DMS153 treated with DMSO at 0.1 percent for 48 hours (cell line): ENCODE results near the gene LY6G6D.

Source experiments
- DNase-seq: peaks from one replicate; lab custom pipeline; 2025; ENCODE audit not compliant: unreplicated experiment; lab: John Stamatoyannopoulos, UW

The LY6G6D gene

DNA sequence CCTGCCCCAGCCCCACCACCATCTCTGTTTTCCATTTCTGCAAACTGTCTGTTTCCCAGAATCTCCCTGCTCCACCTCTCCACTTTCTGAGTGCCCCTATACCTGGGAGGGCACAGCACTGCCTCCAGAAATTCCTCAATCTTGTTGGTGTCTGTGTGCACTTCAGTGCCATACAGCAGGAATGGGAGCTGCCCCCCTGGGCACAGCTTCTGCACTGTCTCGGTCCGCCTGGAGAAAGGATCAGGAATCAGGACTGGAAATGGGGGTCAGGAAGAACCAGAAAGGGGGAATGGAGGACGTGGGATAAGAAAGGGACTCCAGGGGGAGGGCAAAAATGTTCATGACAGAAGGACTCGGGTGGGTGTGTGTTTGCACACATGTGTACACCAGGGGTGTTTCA, 18.6 kb downstream of the LY6G6D start:
- DNase-seq: no peak

DNA sequence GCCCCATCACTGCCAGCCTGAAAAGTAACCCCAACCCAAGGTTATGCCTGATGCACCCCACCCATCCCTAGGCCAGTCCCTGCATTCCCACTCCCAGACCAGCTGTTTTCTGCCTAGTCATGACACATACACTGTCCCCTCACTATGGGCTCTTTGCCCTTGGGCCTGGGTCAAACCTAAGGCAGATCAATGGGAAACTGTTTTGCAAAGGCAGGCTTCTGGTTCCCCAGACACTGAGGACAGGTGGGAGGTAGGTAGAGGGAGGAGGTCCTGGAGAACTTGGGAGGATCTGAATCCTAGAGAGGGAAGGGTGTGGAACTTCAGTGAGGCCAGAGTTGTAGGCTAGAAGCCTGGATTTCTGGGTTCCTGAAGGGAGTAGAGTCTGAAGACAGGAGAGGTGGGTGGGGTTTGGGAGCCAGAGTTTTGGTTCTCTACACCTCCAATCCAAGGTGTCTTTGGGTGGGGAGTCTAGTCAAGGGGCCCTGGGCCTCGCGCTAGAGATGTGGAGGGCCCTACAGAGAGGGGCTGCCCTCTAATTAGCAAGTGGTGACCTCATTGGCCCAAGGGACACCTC, 19.2 kb downstream of the LY6G6D start:
- DNase-seq: no peak

DNA sequence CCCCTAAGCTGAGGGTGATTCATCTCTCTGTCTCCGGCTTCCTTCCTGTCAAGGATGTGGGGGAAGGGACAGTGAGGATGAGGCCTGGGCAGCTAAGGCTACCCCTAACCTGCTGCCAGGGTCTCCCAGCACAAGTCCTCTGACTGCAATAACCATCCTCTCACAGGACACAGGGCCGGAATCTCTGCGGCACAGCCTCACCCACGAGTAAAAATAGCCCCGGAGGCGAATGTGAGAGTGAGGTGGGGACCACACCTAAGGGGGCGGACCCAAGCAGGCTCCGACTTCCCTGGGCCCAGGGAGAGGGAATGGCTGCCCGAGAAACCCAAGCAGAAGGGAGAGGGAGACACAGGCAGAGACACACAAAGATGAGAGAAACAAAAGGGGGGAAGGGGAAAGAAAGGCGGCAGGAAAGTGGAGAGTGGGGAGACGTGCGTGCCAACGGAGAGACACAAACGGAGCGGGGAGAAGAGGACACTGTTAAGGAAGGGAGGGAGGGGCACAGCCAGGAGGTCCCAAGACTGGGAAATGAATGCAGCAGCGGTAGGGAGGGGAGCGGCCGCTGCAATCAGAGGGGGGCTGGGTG, 19.8 kb downstream of the LY6G6D start:
- peak; percentile 18 for DNase-seq

DNA sequence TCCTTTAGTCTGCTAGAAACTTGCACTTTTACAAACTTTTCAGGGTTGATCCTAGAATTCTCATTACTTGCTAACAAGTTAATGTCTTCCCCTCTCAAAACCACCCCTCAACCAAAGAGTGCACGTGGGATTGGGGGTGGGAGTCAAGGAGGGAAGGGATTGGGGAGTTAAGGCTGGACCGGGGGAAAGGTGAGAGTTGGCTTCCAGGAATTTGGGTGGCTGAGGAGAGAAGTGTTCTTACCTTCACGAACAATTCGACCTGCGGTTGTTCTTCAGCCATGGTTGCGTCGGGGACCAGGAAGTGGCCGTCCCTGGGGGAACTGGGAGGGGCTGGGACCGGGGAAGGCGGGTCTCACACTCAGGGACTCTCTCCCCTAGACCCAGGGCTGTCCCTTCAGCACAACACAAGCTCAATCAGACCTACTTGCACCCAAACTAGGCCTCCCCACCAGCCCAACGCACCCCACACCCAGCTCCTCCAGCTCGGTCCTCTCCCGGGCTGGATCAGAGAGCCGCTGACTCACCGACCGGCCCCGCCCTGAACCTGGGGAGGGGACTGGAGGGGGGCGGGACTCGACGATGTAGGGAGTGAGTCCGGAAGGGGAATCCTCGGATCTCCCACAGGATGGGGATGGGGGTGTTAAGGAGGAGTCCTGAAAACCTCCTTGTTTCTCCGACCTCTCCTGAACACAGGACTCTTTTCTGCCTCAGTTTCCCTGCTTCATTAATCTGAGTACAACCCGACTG, 21.0 kb downstream of the LY6G6D start, which contains the start of gene CLIC1:
Gene CLIC1 (minus strand): TSS at position 510 of the 747 bp plus-strand sequence. CDS start 230 bp downstream, at position 280.
- peak; percentile 74 for DNase-seq

DNA sequence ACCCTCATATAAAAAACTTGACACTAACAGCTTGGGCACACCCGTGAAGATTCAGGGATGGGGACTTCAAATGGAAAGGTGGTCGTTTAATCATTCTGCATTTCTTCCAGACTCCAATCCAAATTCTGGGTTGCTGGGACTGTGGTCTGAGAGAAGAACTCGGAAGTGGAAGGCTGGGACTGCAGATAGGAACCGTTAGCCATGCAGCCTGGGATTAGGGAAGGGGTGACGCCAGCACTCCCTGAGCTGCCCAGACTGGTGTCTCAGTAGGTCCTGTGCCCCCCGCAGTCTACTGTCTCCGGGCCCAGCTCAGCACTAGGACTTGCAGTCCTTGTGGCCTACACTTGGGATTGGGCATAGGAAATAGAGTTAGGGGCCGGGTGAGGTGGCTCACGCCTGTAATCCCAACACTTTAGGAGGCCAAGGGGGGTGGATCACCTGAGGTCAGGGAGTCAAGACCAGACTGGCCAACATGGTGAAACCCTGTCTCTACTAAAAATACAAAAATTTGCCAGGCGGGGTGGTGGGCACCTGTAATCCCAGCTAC, 21.7 kb downstream of the LY6G6D start:
- DNase-seq: no peak

DNA sequence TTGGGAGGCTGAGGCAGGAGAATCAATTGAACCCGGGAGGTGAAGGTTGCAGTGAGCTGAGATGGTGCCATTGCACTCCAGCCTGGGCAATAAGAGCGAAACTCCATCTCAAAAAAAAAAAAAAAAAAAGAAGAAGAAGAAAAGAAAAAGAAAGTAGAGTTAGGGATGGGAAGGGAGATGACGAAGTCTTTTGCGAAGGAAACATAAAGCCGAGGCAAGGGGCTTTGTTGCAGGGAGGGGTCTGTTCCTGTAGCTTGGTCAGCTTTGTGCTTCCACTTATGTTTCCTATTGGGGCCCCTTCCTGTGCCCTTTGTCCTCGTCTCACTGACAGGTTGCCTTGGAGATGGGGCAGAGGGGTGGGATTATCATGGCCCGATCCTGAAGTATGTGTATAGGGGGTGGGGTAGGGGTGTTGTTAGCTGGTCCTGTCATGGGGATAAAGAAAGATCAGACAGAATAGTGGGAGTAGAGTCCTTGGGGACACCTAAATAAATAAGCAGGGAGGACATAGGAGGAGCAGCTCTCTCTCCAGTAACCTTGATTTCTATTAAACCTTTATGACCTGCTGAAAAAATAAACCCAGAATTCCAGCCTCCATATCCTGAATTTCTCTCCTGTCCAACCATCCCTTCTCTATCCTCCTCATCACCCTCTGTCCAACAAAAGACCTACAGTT, 22.3 kb downstream of the LY6G6D start:
- peak; percentile 80 for DNase-seq

DNA sequence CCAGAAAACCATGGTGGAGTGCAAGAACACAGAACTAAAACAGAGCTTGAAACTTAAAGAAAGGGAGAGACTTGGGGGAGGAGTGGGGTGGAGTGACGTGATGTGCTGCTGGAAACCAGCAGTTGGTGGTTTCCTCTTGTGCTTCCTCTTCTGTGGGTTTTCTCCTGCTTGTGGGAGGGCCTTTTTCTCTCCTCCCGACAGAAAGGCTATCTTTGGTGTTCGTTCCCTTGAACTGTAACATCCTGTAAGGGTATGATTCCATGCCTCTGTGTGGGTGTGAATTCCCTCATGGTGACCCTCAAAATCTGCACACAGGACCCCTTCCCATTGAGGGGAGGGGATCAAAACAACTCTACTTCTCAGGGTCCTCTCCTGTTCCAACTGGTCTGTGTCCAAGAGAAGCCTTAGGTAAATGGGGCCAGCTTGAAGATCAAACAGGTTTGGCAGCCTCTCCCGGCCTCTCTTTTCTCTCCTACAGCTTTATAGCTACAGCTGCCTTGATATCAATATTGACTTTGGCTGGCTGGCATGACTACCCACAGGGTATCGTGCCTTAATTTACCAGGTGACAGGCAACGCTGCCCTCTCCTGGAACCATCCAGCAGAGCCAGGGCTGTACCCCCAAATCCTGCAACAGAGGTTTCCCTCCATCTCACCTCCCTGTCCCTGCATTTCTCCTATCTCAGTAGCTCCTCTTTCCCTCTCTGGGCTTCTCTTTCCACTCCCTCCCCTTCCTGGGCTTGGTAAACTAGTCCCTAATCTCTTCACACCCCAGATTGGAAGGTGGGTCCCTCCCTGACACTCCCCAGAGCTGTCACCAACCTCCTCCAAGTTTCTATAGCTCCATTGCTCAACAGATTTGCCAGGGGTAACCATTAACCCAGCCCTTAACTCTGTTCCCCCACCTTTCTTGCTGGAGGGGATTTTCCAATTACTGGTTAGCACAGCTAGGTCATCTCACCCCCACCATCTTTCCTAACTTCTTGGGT, 23.1 kb downstream of the LY6G6D start:
- DNase-seq: peak; percentile 92

DNA sequence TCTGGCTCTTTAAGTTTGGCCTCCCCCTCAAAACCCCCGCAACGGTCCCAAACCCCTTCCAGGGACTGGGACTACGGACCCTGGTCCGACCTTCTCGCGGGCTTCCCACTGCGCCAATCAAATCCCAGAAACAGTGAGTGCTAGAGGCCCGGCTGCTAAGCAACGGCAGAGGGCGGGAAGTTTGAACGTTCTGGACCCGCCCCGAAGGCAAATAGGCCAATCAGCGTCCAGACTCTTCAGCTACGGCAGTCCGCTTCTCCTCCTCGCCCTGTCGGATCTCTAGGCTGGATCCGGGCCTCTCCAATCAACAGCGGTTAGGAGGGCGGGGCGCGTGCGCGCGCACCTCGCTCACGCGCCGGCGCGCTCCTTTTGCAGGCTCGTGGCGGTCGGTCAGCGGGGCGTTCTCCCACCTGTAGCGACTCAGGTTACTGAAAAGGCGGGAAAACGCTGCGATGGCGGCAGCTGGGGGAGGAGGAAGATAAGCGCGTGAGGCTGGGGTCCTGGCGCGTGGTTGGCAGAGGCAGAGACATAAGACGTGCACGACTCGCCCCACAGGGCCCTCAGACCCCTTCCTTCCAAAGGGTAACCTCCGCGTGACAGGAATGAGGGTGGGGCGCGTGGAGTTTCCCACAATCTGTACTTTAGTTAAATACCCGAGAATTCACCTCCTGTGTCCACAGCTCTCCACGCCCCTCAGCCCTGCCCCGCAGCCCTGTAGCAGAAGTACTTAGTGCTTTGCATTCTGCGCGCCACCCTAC, 24.7 kb downstream of the LY6G6D start, which contains the start of gene MSH5:
Gene MSH5 (plus strand): TSS at position 367 of the 758 bp plus-strand sequence. CDS start 462 bp downstream, outside the sequence.
- DNase-seq: peak; percentile 97

DNA sequence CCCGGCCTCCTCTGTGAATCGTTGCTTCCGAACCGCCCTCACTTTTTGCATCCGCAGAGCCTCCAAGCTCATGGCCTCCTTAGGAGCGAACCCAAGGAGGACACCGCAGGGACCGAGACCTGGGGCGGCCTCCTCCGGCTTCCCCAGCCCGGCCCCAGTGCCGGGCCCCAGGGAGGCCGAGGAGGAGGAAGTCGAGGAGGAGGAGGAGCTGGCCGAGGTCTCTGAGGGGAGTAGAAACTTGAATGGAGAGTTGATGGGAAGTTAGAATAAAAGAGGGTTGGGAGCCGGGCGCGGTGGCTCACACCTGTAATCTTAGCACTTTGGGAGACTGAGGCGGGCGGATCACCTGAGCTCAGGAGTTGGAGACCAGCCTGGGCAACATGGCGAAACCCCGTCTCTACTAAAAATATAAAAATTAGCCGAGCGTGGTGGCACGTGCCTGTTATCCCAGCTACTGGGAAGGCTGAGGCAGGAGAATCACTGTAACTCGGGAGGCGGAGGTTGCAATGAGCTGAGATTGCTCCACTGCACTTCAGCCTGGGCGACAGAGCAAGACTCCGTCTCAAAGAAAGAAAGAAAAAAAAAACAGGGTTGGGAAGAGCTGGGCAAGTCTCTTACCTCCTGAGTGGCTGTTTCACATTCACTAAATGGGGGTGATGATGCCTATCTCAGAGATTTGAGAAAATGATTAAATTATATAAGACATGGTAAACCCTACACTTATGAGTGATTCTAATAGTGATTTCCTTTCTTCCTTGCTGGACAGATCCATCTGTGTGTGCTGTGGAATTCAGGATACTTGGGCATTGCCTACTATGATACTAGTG, 25.5 kb downstream of the LY6G6D start:
- DNase-seq: no peak

DNA sequence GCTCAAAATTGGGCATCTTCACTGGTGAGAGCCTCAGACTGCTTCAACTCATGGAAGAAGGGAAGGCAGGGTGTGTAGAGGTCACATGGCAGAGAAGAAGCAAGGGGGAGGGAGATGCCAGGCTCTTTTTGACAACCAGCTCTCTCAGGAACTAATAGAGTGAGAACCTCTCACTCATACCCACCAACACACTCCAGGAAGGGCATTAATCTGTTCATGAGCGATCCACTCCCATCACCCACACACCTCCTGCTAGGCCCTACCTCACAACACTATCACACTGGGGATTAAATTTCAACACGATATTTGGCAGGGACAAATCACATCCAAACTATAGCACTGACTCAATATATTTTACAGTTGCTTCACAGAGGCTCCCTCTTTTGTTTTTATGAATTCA, 26.7 kb downstream of the LY6G6D start:
- no peak for DNase-seq

DNA sequence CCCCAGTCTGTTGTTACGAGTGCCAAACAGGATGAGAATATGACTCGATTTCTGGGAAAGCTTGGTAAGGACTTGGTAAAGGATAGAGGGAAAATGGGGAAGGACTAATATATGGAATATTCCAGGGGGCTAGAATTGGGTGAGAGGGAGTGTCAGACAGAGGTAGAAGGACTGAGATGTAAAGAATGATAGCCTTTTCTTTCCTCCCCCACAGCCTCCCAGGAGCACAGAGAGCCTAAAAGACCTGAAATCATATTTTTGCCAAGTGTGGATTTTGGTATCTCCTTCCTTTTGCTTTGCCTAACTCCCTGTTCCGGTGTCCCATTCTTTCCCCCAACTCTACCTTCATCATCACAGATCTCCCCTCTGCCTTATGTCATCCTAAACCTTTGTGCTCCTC, 27.7 kb downstream of the LY6G6D start:
- no peak for DNase-seq

DNA sequence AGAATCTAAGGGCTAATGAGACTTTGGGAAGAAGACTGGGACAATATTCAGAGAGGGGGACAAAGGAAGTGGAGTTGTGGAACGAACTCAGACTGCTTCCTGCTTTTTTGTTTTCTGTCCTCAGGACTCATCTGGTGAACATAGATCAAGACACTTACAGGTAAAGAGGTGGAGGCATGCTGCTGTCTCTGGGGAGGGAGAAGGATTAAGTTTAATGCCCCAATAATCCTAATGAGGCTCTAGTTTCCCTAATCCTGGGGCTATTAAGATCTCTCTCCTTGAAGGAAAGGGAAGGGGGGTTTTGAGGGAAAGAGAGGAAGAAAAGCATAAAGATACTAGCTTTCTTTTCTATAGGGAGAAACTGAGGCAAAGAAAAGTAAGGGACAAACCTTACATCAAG, 29.3 kb downstream of the LY6G6D start:
- no peak for DNase-seq

DNA sequence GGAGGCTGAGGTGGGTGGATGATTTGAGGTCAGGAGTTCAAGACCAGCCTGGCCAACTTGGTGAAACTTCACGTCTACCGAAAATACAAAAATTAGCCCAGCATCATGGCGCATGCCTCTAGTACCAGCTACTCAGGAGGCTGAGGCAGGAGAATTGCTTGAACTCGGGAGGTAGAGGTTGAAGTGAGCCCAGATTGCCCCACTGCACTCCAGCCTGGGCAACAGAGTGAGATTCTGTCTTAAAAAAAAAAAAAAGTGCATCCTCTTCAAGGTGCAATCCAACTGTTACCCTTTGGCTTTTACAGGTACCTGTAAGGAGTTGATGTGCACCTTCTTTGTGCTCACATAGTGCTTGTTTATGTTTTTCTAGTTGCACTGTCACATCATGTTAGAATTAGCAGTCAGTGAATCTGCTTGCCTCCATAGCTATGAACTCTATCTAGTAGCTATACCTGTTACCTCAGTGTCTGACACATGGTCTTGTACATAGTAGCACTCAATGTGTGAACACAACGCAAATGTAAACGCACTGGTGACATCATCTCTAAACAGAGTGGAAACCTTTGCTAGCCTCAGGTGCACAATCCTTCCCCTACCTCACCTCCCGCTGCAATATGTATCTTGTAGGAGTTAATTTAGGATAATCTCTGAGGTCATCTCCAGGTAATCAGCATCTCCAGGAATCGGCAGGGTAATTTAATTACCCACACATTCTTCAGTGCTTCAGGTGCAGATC, 34.3 kb downstream of the LY6G6D start:
- no peak for DNase-seq

DNA sequence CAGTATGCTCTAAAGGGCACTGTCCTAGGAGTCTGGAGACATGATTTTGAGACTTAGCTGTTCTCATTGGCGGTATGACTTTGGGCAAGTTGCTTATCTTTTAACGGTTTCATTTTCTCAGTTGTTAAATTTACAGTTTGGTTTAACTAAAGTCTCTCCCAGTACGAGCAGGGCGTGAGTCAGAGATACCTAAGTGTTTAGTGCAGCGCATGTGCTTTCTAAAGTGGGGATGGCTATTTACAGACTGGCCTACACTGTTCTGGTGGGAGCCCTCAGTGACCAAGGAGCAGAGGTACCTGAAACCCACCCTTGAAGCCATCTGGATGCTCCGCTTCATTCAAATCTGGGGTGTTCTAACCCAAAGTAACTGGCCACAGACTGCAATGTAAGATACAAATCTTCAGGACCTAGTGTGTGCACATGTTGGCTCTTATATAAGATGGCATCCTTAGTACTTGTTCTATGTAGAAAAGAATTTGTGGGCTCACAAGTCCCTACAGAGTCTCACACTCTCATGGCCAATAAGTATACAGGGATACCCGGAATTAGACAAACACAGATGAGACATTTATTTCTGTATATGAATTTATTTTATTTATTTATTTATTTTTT, 35.4 kb downstream of the LY6G6D start:
- no peak for DNase-seq

DNA sequence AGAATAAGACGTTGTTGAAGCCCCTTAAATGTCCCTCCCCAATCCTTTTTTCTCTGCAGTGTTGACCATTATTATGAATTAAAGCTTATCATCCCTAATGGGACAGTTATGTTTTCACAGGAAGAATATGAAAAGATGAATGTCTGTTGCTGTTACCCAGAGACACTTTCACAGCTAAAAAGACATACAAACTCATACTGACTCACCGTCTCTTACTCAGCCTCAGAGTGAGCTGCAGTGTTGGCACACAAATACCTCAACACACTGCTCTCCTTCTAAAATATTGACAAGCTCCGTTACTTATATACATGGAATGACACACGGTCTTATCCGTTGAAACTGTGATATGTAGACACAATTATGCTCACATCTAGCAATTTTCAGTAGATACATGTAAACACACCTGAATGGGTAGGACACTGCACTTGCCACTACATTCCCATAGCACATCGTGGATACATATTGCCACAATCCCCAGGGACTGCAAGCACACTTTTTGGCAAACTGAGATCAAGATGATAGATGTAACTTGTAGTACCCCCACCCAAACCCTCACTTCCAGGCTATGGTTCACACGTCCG, 37.7 kb downstream of the LY6G6D start:
- no peak for DNase-seq

DNA sequence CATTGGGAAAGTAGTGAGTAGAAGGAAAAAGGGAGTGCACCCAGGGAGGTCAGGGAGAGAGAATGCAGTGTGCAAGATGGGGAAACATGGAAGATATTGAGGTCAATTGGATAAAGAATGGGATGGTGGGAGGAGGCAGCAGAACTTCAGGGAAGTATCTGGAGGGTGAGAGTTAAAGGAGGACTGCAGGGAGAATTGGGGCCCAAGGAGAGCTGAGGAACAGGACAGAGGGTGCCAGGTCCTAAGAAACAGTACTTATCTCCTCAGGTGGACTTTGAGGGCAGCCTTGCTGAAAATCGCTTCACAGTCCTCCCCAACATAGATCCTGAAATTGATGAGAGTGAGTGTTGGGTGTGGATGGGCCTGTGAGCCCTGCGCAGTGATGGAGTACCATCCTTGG, 43.1 kb downstream of the LY6G6D start:
- no peak for DNase-seq

DNA sequence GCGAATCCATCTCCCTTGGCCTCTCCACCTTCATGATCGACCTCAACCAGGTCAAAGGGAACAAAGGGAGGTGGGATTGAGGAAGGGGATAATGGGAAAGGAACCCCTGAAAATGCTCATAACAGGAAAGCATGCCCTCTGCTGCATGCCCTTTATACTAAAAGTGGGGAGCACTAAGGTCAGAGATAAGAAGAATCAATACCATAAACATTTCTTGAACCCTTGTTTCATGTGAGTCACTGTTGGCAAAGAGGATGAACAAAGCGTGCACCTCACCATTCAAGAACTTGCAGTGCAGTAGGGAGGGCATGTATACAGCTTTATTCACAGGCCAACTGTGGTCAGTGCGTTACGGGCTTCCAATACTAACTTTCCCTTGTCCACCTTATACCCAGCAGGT, 45.6 kb downstream of the LY6G6D start:
- DNase-seq: no peak
